ENCODE results near the gene TMEM51.

Gene TMEM51

GRCh38 chr1:15246960-15247614, 93.5 kb downstream of the TMEM51 start, which contains the start of gene FHAD1:
Gene FHAD1, plus strand, starts transcription at chr1:15247223. Its CDS starts 4,562 bp downstream, at chr1:15251785.
- DNase-seq (ENCODE audit: low read depth in 1 of 2, low spot score in 1 of 2) = no peak
- H3K27ac ChIP-seq (replicated peaks) = no peak within 1 kb of the TSS
- TF ChIP-seq REST (IDR thresholded peaks at IDR 0.05; ENCODE audit: insufficient replicate concordance, low read depth) (no peak), GABPA (IDR thresholded peaks at IDR 0.05; ENCODE audit: low read depth) (no peak), CTCF (IDR thresholded peaks at IDR 0.05; ENCODE audit: insufficient read depth, low read length) (no peak)
- peaks cover 5% of the 10 kb centered on the region for H3K27me3 ChIP-seq (ENCODE audit: insufficient read depth, poor library complexity, severe bottlenecking)
- H3K4me3 ChIP-seq (replicated peaks; ENCODE audit: insufficient read depth, low read length) = no peak within 1 kb of the TSS

- Histone ChIP-seq H3K4me3 (replicated peaks; ENCODE audit: insufficient read depth, low read length) (no peak overlapping the region), H3K27me3 (ENCODE audit: insufficient read depth, poor library complexity, severe bottlenecking) (peaks cover 5% of the 10 kb centered on the region), H3K27ac (replicated peaks) (no peak overlapping the region)
- no peak for TF ChIP-seq GABPA (IDR thresholded peaks at IDR 0.05; ENCODE audit: low read depth)
- DNase-seq (ENCODE audit: low read depth in 1 of 2, low spot score in 1 of 2) = no peak
These were observed 94.7 kb downstream of the TMEM51 start for GRCh38 chr1:15248216-15248615.

GRCh38 chr1:15249081-15249480, 95.5 kb downstream of the TMEM51 start:
- Histone ChIP-seq H3K27me3 (ENCODE audit: insufficient read depth, poor library complexity, severe bottlenecking) (peaks cover 5% of the 10 kb centered on the region), H3K4me3 (replicated peaks; ENCODE audit: insufficient read depth, low read length) (no peak overlapping the region), H3K27ac (replicated peaks) (no peak overlapping the region)
- TF ChIP-seq REST (IDR thresholded peaks at IDR 0.05; ENCODE audit: insufficient replicate concordance, low read depth) (no peak), POLR2AphosphoS5 (IDR thresholded peaks at IDR 0.05; ENCODE audit: low read depth) (no peak), SPI1 (IDR thresholded peaks at IDR 0.05; ENCODE audit: borderline replicate concordance, low read depth) (no peak), CTCF (IDR thresholded peaks at IDR 0.05; ENCODE audit: insufficient read depth, low read length) (no peak), GABPA (IDR thresholded peaks at IDR 0.05; ENCODE audit: low read depth) (no peak)
- no peak for DNase-seq (ENCODE audit: low read depth in 1 of 2, low spot score in 1 of 2)

- DNase-seq (ENCODE audit: low read depth in 1 of 2, low spot score in 1 of 2) = no peak
- Histone ChIP-seq H3K27ac (replicated peaks) (no peak overlapping the region), H3K27me3 (ENCODE audit: insufficient read depth, poor library complexity, severe bottlenecking) (peaks cover 5% of the 10 kb centered on the region), H3K4me3 (replicated peaks; ENCODE audit: insufficient read depth, low read length) (no peak overlapping the region)
- TF ChIP-seq POLR2AphosphoS5 (IDR thresholded peaks at IDR 0.05; ENCODE audit: low read depth) = no peak
- TF ChIP-seq GABPA (IDR thresholded peaks at IDR 0.05; ENCODE audit: low read depth) = no peak
- TF ChIP-seq REST (IDR thresholded peaks at IDR 0.05; ENCODE audit: insufficient replicate concordance, low read depth) = no peak
- no peak for TF ChIP-seq SPI1 (IDR thresholded peaks at IDR 0.05; ENCODE audit: borderline replicate concordance, low read depth)
- TF ChIP-seq CTCF (IDR thresholded peaks at IDR 0.05; ENCODE audit: insufficient read depth, low read length) = no peak
These were observed 98.6 kb downstream of the TMEM51 start for GRCh38 chr1:15251857-15252835.
